HG03060 (cell line): ENCODE measurements around the gene OPRL1.
"Not testable (repeated sequence)": the region's sequence is repeated elsewhere in the genome, so short reads cannot be mapped to it uniquely, and the experiment has no call there.

Experiments
- ATAC-seq: cut with Tn5 transposase; IDR thresholded peaks from one replicate; pipeline ENCODE4 v1.9.1; 2021; ENCODE audit warnings: low read depth, moderate number of reproducible peaks; ENCODE audit not compliant: unreplicated experiment

Gene OPRL1

GRCh38 chr20:64113796-64114355 is 34.0 kb downstream of the OPRL1 start:
- no peak for ATAC-seq

DNA sequence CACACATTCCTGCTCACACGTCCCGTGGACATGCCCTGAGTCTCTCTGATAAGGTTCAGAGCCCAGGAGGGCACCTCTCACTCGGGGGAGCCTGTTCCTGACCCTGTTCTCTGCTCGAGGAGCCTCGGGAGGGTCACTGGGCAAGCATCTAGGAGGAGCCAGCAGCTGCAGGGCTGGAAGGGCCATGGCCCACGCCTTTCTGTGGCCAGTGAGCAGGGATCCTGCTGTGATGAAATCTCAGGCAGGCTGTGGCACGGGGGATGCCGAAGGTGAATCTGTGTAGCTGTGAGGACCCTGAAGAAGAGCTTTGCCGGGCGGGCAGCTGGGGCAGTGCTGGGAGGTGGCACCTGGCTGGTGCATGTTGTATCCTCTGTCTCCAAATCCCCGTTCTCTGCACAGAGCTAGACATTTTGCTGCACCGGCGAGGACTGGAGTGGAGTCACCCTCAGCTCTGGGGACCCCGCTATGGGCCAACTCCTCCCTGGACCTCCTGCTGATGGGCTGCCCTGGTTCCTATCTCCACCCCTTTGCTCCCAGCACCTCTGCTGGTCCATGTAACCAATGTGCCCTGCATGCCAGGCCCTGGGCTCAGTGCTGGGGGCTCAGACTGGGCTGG is 34.6 kb downstream of the OPRL1 start:
- ATAC-seq: no peak

GRCh38 chr20:64115171-64115911 is 35.5 kb downstream of the OPRL1 start:
- ATAC-seq: no peak

DNA sequence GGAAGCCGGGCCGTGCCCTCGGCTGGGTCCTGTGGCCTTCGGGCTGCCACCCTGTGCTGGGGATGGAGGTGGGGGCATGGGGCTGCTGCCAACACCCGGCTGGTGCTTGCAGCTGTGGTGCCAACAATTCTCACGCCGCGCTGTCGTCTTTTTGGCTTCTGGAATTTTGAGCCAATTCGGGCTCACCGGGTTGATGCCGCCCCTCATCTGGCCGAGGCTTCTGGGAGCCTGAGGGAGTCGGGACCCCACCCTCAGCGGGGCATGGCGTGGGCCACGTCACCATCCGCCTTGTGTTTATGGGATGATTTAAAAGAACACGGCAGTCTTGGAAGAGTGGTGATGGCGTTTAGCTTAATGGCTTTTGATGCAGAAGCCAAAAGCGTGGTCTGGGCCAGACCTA is 36.1 kb downstream of the OPRL1 start:
- no peak for ATAC-seq

DNA sequence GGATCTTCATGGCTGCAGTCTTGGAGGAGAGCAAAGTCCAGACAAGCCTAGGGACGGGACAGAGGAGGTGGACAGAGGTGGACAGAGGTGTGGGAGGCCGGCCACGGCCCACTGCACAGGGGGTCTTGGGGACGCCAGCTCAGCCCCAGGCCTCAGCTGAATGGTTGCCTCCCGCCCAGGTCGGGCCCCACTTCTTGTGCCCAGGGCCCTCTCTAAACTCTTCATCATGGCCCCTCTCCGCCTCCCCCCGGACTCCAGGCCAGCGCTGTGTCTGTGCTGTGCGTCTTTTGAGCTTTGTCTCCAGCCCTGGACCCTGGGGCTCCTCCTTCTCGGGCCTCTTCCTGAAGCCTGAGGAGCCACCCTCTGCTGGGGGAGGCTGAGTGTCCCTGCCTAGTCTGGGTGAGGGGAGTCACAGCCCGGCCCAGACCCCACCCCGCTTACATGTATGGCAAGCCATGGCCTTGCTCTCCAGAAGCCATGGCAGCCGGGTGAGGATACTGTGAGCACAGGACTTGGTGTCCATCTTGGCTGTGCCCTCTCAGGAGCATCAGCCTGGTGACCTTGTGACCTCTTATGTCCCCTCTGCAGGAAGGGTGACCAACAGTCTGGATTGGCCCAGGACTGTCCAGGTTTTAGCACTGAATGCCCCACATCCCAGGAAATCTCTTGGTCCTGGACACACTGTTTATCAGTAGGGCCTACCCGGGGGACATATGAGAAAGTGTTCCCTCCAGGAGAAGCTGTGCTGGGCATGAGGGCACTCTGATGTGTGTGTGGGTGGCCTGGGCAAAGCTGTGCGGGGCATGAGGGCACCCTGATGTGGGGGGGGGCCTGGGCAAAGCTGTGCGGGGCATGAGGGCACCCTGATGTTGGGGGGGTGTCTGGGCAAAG is 36.9 kb downstream of the OPRL1 start:
- ATAC-seq: no peak

DNA sequence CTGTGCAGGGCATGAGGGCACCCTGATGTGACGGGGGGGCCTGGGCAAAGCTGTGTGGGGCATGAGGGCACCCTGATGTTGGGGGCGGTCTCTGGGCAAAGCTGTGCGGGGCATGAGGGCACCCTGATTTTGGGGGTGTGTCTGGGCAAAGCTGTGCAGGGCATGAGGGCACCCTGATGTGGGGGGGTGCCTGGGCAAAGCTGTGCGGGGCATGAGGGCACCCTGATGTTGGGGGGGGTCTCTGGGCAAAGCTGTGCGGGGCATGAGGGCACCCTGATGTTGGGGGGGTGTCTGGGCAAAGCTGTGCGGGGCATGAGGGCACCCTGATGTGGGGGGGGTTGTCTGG is 37.5 kb downstream of the OPRL1 start:
- ATAC-seq: not testable (repeated sequence)

- no peak for ATAC-seq
These were observed 39.4 kb downstream of the OPRL1 start for GRCh38 chr20:64119301-64119680.

DNA sequence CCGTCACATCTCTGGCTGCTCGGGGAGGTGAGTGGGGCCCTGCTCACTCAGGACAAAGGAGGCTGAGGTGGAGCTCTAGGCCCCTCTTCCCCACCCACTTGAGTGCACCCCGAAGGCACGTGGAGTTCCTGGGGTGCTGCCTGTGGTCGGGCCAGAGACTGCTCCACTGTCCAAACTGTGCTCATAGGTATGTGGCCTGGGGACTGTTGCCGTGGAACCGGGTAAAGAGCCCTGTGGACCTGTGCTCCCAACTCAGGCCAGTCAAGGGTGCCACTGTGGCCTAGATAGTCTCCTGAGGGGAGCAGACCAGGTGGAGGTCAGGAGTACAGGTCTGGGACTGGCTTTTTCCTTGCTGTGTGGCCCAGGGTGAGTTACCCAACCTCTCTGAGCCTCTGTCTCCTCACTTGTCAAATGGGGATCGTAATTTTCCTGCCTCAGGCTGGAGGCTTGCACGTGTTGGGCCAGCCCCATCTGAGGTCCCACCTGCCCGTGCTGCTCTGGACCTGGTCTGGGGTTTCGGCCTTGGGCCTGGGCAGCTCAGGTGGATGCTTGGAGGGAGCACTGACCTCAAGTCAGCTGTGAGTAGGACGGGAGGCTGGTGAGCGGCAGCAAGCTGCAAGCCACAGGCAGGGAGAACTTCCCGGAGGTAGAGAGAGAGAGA is 39.9 kb downstream of the OPRL1 start:
- ATAC-seq: no peak

DNA sequence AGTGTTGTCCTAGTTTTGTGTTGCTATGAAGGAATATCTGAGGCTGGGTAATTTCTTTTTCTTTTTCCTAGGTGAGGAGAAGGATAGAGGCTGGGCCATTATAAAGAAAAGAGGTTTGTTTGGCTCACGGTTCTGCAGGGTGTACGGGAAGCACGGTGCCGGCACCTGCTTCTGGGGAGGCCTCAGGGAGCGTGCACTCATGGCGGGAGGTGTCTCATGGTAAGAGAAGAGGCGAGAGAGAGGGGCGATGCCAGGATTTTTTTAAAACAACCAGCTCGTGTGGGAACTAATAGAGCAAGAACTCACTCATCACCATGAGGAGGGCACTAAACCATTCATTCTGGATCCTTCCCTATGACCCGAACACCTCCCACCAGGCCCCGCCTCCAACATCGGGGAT is 41.7 kb downstream of the OPRL1 start:
- ATAC-seq: no peak

DNA sequence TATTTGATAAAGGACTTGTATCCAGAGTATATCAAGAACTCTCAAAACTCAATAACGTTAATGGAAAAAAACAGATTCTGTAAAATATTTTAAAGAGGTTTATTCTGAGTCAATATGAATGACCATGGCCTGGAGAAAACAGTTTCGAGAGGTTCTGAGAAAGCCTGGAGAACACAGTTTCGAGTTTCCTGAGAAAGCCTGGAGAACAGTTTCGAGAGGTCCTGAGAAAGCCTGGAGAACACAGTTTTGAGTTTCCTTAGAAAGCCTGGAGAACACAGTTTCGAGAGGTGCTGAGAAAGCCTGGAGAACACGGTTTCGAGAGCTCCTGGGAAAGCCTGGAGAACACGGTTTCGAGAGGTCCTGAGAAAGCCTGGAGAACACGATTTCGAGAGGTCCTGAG is 43.0 kb downstream of the OPRL1 start:
- not testable (repeated sequence) for ATAC-seq

DNA sequence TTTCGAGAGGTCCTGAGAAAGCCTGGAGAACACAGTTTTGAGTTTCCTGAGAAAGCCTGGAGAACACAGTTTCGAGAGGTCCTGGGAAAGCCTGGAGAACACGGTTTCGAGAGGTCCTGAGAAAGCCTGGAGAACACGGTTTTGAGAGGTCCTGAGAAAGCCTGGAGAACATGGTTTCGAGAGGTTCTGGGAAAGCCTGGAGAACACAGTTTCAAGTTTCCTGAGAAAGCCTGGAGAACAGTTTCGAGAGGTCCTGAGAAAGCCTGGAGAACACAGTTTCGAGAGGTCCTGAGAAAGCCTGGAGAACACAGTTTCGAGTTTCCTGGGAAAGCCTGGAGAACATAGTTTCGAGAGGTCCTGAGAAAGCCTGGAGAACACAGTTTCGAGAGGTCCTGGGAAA is 43.6 kb downstream of the OPRL1 start:
- not testable (repeated sequence) for ATAC-seq

- no peak for ATAC-seq
These were observed 49.4 kb downstream of the OPRL1 start for GRCh38 chr20:64129146-64129782.

DNA sequence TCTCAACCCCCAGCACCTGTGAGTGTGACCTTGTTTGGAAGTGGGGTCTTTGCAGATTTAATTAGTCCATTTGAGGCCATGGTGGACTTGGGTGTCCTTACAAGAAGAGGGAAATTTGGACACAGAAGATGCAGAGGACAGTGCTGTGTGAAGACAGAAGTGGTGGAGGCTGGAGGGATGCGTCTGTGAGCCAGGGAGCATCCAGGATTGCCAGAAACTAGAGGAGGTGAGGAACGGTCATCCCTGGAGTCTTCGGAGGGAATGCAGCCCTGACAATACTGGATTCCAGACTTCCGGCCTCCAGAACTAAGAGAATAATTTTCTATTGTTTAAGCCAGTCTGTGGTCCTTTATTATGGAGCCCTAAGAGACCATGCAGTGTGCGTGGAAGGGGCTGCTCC is 50.4 kb downstream of the OPRL1 start:
- no peak for ATAC-seq

DNA sequence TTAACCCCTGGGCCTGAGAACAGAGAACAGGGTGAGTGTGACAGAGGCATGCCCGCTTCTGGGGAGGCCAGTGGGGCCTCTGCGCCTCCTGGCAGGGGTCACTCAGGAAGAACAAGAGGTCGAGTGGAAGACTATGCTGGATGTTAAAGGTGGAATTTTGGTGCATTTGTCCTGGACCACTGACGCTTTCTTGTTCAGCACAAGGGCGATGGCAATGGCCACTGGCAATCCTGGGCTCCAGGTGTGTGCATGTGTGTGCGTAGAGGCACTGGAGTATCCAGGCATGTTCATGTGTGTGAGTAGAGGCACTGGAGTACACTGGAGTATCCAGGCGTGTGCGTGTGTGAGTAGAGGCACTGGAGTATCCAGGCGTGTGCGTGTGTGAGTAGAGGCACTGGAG is 51.0 kb downstream of the OPRL1 start:
- no peak for ATAC-seq

- ATAC-seq: no peak
These were observed 51.5 kb downstream of the OPRL1 start for GRCh38 chr20:64131406-64131805.

- ATAC-seq: no peak
These were observed 54.1 kb downstream of the OPRL1 start for GRCh38 chr20:64133951-64134407.

DNA sequence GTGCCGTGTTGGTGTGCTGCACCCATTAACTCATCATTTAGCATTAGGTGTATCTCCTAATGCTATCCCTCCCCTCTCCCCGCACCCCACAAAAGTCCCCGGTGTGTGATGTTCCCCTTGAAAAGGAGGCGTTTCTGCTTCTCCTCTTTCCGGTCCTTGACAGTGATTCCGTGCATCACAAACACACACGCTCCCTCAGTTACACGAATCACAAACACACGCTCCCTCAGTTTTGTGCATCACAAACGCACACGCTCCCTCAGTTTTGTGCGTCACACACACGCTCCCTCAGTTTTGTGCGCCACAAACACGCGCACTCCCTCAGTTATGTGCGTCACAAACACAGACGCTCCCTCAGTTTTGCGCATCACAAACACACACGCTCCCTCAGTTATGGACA is 54.9 kb downstream of the OPRL1 start:
- ATAC-seq: not testable (repeated sequence)

- ATAC-seq: no peak
These were observed 56.3 kb downstream of the OPRL1 start for GRCh38 chr20:64136004-64136710.

DNA sequence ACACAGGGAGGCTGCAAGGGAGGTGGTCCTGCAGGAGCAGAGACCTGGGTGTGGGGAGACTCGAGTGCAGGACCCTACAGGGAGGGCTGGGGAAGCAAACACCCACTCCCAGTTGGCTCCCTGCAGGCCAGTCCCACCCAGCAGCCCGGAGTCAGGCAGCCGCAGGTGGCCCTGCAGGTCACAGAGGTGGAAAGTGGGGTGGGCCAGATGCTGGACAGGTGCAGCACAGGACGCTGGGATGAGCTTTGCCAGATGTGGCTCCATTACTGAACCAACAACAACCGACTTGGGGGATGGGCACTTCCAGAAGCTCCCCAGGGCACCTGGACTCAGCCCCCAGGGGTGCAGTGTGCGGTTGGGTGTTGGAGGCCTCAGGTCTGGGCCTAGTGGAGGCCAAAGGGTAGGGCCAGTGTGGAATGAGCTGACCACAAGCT is 57.7 kb downstream of the OPRL1 start:
- no peak for ATAC-seq
